22Rv1 (cell line): ENCODE results near the gene RBM19.

Source experiments
- H3K27ac ChIP-seq: fragments of 450-650 bp; 2 replicates; pipeline ENCODE4 v1.5.1; 2017
- ZFX ChIP-seq: fragments of 450-650 bp; IDR thresholded peaks from 2 replicates; pipeline ENCODE4 v1.6.1; 2017; ENCODE audit warnings: antibody characterized with exemption, borderline replicate concordance
- TF ChIP-seq, protein P1 (sequence below): fragments of 450-650 bp; IDR thresholded peaks from 2 replicates; pipeline ENCODE4 v1.5.1; 2017; ENCODE audit warnings: mild to moderate bottlenecking

RBM19 gene

DNA sequence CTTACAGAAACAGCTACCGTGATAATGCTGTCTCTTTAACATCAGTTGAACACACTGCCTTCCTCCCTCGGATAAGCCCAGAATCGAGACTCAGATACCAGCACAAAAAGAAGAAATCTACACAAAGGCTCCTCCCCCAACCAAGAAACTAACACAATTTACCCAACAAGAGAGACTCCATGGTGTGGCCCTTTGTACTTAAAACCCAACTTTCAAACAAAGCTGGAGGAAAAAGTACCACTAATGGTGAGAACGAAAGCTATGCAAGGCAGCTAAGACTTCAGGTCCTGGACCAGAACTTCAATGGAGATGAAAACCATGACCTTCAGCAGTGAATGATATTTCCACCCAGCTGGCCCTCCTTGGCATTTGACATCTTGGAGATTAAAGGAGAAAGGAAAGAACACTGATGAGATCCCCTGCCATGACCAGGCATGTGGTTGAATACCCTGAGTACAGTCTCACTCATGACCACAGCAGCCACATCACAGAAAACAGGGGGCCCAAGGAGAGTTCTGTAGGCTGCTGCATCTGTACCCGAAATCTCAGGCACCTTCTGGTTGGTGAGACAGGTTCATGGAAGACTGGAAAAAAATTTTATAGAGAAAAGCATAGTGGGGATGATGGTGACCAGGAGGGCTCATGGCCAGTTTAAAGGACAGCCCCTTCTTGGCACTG lies 36.7 kb downstream of the RBM19 start:
- TF ChIP-seq, protein P1, sequence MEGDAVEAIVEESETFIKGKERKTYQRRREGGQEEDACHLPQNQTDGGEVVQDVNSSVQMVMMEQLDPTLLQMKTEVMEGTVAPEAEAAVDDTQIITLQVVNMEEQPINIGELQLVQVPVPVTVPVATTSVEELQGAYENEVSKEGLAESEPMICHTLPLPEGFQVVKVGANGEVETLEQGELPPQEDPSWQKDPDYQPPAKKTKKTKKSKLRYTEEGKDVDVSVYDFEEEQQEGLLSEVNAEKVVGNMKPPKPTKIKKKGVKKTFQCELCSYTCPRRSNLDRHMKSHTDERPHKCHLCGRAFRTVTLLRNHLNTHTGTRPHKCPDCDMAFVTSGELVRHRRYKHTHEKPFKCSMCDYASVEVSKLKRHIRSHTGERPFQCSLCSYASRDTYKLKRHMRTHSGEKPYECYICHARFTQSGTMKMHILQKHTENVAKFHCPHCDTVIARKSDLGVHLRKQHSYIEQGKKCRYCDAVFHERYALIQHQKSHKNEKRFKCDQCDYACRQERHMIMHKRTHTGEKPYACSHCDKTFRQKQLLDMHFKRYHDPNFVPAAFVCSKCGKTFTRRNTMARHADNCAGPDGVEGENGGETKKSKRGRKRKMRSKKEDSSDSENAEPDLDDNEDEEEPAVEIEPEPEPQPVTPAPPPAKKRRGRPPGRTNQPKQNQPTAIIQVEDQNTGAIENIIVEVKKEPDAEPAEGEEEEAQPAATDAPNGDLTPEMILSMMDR = no peak
- no peak for TF ChIP-seq ZFX
- no peak overlapping the region for H3K27ac ChIP-seq

DNA sequence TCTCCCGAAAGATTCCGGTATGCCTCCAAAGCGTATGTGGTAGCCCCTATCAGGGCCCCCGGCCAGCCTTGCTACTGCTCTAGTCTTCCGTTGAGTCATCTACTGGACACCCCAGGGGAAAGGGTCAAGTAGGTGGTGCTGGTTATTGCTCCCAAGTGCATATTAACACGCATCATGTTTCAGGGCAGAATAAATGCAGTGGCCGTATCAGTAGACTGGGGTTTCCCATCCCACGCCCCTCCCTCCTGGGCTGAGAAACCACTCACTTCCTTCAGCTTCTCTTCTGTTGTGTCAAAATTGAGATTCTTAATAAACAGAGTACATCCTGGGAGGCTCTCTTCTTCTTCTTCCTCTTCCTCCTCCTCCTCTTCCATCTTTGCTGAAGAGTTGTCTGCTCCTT lies 39.3 kb downstream of the RBM19 start:
- TF ChIP-seq, protein P1 = no peak
- no peak for TF ChIP-seq ZFX
- no peak overlapping the region for H3K27ac ChIP-seq

DNA sequence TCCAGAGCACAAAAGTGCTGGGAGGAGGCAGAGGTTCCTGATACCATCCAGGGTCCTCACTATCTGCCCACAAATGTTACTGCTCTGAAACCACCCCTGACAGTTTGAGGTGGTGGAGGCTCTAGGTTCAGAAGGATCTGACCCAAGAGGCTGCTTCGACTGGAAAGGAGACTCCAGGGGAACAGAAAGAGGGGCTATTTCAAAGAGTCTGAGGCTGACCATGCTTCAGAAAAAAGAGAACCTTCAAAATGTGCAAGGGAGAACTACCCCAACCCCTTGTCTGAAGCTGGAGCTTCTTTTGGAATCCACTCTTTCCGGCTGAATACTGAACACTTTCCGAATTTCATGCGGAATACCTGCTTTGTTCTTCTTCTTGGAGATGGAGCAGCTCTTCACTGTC lies 41.8 kb downstream of the RBM19 start:
- H3K27ac ChIP-seq = no peak overlapping the region
- no peak for TF ChIP-seq ZFX
- TF ChIP-seq, protein P1 = no peak

DNA sequence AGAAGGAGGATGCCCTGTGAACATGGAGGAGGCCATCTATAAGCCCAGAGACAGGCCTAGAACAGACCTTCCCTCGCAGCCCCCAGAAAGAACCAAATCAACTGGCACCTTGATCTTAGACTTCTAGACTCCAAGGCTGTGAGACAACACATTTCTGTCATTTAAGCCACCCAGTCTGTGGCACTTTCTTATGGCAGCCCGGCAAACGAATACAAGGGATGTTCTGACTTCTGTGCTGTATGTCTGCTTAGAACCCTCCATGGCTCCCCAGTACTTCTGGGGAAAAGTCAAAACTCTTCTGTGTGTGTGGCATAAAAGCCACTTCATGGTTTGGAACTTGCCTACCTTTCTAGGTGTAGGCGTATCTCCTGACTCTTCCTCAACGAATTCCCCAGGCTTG lies 42.9 kb downstream of the RBM19 start:
- H3K27ac ChIP-seq = no peak overlapping the region

DNA sequence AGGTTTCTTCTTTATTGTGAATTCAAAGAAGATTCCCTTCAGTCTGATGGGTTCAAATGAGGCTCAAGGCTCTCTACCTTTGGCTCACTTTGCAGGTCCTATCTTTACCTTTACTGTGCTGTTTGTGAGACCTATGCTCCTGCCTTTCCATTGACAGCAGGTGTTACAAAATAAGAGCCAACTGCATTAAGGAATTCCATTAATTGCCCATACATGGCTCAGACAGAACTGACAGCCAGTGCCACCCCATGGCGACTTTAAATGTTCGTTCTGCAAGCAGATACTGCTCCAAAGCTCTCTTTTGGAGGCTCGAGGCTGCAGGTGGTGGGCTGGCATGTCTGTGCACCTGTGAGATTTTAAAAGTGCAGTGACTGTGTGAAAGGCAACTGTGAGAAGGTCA lies 44.7 kb downstream of the RBM19 start:
- H3K27ac ChIP-seq = no peak overlapping the region
- TF ChIP-seq, protein P1 = no peak
- TF ChIP-seq ZFX = no peak

More for the DNA sequence above, 42.9 kb downstream of the RBM19 start:
- no peak for TF ChIP-seq ZFX
- TF ChIP-seq, protein P1 = no peak

DNA sequence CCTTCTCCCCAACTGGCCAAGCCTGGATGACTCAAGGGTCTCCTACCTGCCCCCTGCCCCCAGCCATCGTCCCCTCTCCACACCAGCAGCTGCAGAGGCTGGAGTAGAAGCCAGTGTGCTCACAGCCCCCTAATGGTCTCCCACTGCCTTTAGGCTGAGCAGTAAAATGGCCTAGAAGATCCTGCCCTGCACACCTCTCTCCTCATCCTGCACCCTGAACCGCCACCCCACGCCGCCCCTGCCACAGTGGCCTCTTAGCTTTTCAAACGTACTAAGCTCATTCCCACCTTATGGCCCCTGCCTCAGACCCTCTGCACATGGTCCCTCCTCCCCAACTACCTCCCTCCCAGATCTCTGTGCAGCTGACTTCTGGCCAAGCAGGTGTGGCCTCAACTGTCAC lies 46.3 kb downstream of the RBM19 start:
- TF ChIP-seq ZFX = no peak
- TF ChIP-seq, protein P1 = no peak

DNA sequence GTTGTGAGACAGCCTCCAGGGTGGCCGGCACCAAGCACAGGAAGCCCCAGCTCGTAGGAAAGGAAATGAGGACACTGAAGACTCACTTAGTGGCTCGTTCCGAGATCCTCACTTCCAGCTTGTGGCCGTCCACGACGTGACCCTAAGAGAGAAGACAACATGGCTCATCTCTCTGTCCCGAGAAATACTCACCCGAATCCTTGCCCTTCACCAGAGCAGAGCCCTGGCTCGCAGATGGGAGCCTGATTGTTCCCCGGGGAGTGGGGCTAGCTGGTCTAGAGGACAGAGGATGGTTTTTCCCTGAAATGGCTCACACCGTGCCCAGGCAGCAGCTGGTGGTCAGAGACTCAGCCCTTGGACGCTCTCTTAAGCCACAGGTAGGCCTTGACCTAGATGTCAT lies 47.8 kb downstream of the RBM19 start:
- no peak overlapping the region for H3K27ac ChIP-seq
- TF ChIP-seq, protein P1 = no peak

More for the DNA sequence above, 46.3 kb downstream of the RBM19 start:
- H3K27ac ChIP-seq = no peak overlapping the region
